Hepatocyte (in vitro differentiated cells): Measurements from ENCODE around the gene SLC12A1. TPM values are rescaled to one million over a fixed set of nuclear protein-coding genes. Genes with fewer than 3 reads are reported as not detected.
A peak's percentile ranks its signal among the peaks of the same experiment; 100 is the strongest.

Source experiments
- DNase-seq: peaks from one replicate; pipeline ENCODE4 v3.0.0-alpha.2; 2016; ENCODE audit warnings: low spot score
- H2AFZ ChIP-seq: fragments of 200-600 bp; sonication (generic); 2 replicates; pipeline ENCODE4 v1.6.0; 2016; ENCODE audit warnings: antibody characterized with exemption, mild to moderate bottlenecking
- H3K27ac ChIP-seq: fragments of 200-600 bp; sonication (generic); 2 replicates; pipeline ENCODE4 v1.5.1; 2016; ENCODE audit warnings: mild to moderate bottlenecking
- H3K27me3 ChIP-seq: fragments of 200-600 bp; sonication (generic); 2 replicates; pipeline ENCODE4 v1.6.1; 2016
- H3K36me3 ChIP-seq: fragments of 200-600 bp; sonication (generic); replicated peaks from 2 replicates; pipeline ENCODE4 v1.5.1; 2016; ENCODE audit warnings: low read depth; ENCODE audit not compliant: insufficient read depth
- H3K4me1 ChIP-seq: fragments of 200-600 bp; sonication (generic); 2 replicates; pipeline ENCODE4 v1.5.1; 2016; ENCODE audit warnings: mild to moderate bottlenecking, moderate library complexity; ENCODE audit not compliant: insufficient read depth
- H3K4me2 ChIP-seq: fragments of 200-600 bp; sonication (generic); 2 replicates; pipeline ENCODE4 v1.6.0; 2016
- H3K4me3 ChIP-seq: fragments of 200-600 bp; sonication (generic); 2 replicates; pipeline ENCODE4 v1.5.1; 2016; ENCODE audit warnings: mild to moderate bottlenecking
- H3K79me2 ChIP-seq: fragments of 200-600 bp; sonication (generic); 2 replicates; pipeline ENCODE4 v1.6.0; 2017; ENCODE audit warnings: mild to moderate bottlenecking
- H3K9me2 ChIP-seq: fragments of 200-600 bp; sonication (generic); replicated peaks from 2 replicates; pipeline ENCODE4 v1.6.0; 2017; ENCODE audit warnings: mild to moderate bottlenecking; ENCODE audit not compliant: insufficient read depth
- H3K9me3 ChIP-seq: fragments of 200-600 bp; sonication (generic); 2 replicates; pipeline ENCODE4 v1.5.1; 2016; ENCODE audit warnings: low read depth, mild to moderate bottlenecking
- H4K20me1 ChIP-seq: fragments of 200-600 bp; sonication (generic); 2 replicates; pipeline ENCODE4 v1.6.0; 2016; ENCODE audit warnings: mild to moderate bottlenecking; ENCODE audit not compliant: insufficient read depth, poor library complexity, severe bottlenecking
- CTCF ChIP-seq: fragments of 200-600 bp; sonication (generic); IDR thresholded peaks from 2 replicates; pipeline ENCODE4 v1.5.1; 2016; ENCODE audit warnings: antibody characterized with exemption, mild to moderate bottlenecking; ENCODE audit not compliant: poor library complexity
- EZH2 ChIP-seq: fragments of 200-600 bp; sonication (generic); IDR thresholded peaks from 2 replicates; pipeline ENCODE4 v1.6.1; 2016; ENCODE audit warnings: antibody characterized with exemption, mild to moderate bottlenecking, borderline replicate concordance
- EZH2phosphoT487 ChIP-seq: fragments of 200-600 bp; sonication (generic); IDR thresholded peaks from one replicate; pipeline ENCODE4 v1.6.1; 2018; ENCODE audit warnings: antibody characterized with exemption, mild to moderate bottlenecking, low read depth, moderate library complexity; ENCODE audit not compliant: unreplicated experiment, severe bottlenecking
- WGBS: methylation state at CpG from one replicate; pipeline ENCODE4 v1.1.6; 2016; ENCODE audit warnings: low lambda C conversion rate; ENCODE audit errors: missing lambda C conversion rate; 5-methylcytosine and 5-hydroxymethylcytosine counted together
- polyA plus RNA-seq: library from polyadenylated mRNA; unstranded; fragments of >200 nt; fragmentation: Nextera tagmentation; extraction: Ambion mirVana; gene quantifications from 2 replicates; pipeline ENCODE4 v1.2.1, GENCODE V29; 2016
- total RNA-seq: library from RNA; depleted of rRNA; stranded (reverse); fragments of >200 nt; gene quantifications from 2 replicates; pipeline ENCODE4 v1.2.3, GENCODE V29; 2014

Gene SLC12A1
- total and polyA plus RNA-seq, 2 experiments from 2014 or later = not detected

GRCh38 chr15:48282216-48282615 lies 76.1 kb downstream of the SLC12A1 start:
- no peak overlapping the region for H3K27ac ChIP-seq
- H3K4me1 ChIP-seq = no peaks in the 10 kb centered on the region
- DNase-seq = no peak
- no peak for TF ChIP-seq EZH2
- no peak for TF ChIP-seq EZH2phosphoT487
- TF ChIP-seq CTCF = no peak
- 82% methylated on average over 4 of the region's 4 CpGs for WGBS
- H3K4me2 ChIP-seq = no peak overlapping the region
- no peaks in the 10 kb centered on the region for H3K79me2 ChIP-seq
- no peaks in the 10 kb centered on the region for H3K9me3 ChIP-seq
- H4K20me1 ChIP-seq = no peaks in the 10 kb centered on the region
- no peaks in the 10 kb centered on the region for H3K36me3 ChIP-seq
- no peaks in the 10 kb centered on the region for H3K27me3 ChIP-seq
- no peaks in the 10 kb centered on the region for H3K9me2 ChIP-seq
- H3K4me3 ChIP-seq = no peak overlapping the region
- H2AFZ ChIP-seq = no peak overlapping the region

DNA sequence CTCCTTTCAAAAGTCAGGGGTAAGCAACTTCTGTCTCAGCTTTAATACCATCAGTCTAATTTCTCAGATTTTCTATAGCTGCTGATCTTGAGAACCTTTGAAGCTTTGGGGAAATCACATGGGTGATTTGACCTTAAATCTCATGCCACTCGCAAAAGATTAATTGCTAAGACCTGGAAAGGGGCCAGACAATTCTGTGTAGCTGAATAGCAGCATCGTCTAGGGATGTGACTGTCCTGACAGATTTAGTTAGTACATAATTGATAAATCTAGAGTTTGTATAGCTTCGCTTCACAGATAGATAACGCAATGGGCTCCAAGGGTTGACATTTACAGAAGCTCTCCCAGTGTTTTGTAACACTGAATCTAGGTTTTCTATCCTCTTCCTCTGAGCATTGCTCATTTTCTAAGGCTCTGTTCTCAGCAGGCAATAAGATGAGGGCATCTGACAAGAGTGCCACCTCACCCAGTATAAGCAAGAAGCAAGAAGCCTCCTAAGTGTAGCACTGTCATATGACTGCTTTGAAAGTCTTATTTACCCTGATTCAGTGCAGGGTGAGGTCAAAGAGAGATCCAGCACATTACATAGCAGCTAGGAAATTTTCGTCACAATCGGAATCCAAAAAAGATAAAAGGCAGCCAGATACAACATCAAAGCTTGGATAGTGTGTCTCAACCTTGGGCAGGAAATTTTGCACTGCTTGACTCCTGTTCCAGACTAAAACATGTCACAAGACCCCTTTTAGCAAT lies 77.5 kb downstream of the SLC12A1 start:
- no peaks in the 10 kb centered on the region for H3K9me3 ChIP-seq
- no peaks in the 10 kb centered on the region for H3K9me2 ChIP-seq
- DNase-seq = no peak
- WGBS = 69% methylated on average over 6 of the region's 6 CpGs
- no peaks in the 10 kb centered on the region for H3K36me3 ChIP-seq
- no peak for TF ChIP-seq CTCF
- TF ChIP-seq EZH2phosphoT487 = no peak
- no peak for TF ChIP-seq EZH2
- no peak overlapping the region for H3K27ac ChIP-seq
- no peaks in the 10 kb centered on the region for H3K4me1 ChIP-seq
- H2AFZ ChIP-seq = no peak overlapping the region
- no peaks in the 10 kb centered on the region for H4K20me1 ChIP-seq
- H3K4me2 ChIP-seq = no peak overlapping the region
- H3K4me3 ChIP-seq = no peak overlapping the region
- H3K27me3 ChIP-seq = no peaks in the 10 kb centered on the region
- H3K79me2 ChIP-seq = no peaks in the 10 kb centered on the region

DNA sequence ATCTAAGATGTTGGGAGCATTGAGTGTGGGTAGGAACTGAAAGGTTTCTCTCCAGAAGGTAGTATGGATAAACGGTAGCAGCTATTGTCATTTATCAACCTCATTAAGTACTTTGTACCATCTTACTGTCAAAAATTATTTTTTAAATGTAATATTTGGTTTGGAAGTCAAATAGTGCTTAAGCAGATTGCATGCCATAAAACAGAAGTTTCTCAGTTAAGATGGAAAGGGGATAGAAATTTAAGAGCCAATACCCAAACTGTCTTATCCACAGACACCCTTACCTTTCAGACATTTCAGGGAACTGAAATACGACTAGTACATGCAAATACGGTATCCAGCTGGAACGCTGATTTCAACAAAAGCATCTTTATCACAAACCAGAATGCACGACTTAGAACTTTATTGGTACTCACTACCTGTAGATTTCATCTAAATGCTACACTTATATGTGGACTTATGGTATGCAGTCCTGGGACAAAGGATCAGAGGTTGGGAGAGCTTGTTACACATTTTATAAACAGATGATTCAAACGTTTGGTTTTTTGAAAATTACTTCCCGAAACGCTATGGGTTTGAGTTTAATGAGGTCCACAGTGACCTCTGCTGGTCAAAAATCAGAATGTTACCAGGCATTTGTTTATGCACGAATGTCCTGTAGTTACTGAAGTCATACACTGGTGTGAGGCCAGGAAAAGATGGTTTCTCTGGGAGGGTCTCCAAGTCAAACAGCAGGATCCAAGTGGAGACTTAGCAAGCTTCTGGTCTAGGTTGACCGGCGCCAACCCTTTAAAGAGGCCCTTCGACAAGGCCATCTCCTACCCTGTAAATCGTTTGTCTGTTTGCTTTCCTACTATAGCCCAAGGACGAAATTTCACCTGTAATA lies 79.5 kb downstream of the SLC12A1 start:
- 29% methylated on average over 14 of the region's 14 CpGs for WGBS
- DNase-seq = peak; percentile 86
- H3K36me3 ChIP-seq = no peaks in the 10 kb centered on the region
- H4K20me1 ChIP-seq = no peaks in the 10 kb centered on the region
- no peaks in the 10 kb centered on the region for H3K4me1 ChIP-seq
- no peaks in the 10 kb centered on the region for H3K27me3 ChIP-seq
- TF ChIP-seq CTCF (peak; percentile 80), EZH2phosphoT487 (no peak)
- no peaks in the 10 kb centered on the region for H3K9me3 ChIP-seq
- no peak overlapping the region for H3K27ac ChIP-seq
- peak overlapping the region; percentile 67 for H3K4me2 ChIP-seq
- H3K4me3 ChIP-seq = no peak overlapping the region
- H3K79me2 ChIP-seq = no peaks in the 10 kb centered on the region
- H2AFZ ChIP-seq = no peak overlapping the region
- H3K9me2 ChIP-seq = no peaks in the 10 kb centered on the region
